ENCODE measurements around the gene TIMM10B. TPM values are rescaled to one million over a fixed set of nuclear protein-coding genes. Genes with fewer than 3 reads are reported as not detected.
A peak's percentile ranks its signal among the peaks of the same experiment; 100 is the strongest.

TIMM10B gene
- total and polyA plus RNA-seq, 9 of the 15 experiments (the other 6 are each of a cell fraction or from before 2014, with no cell fraction given), result 43.2 to 163 (median 57.0) TPM

- TF ChIP-seq POLR2G (IDR thresholded peaks at IDR 0.05; ENCODE audit: low read depth, low read length) (peak; percentile 90), SRSF7 (optimal IDR thresholded peaks at IDR 0.05; ENCODE audit: low read depth, low read length) (no peak), ZNF324 (CRISPR knock-in tag; IDR thresholded peaks at IDR 0.05) (no peak), CXXC5 (CRISPR knock-in tag; IDR thresholded peaks at IDR 0.05) (peak; percentile 58; the same call in 1 of the 2 replicates), CBX5 (IDR thresholded peaks at IDR 0.05; ENCODE audit: borderline replicate concordance, low read depth) (no peak), MLLT1 (IDR thresholded peaks at IDR 0.05) (no peak; a peak in 1 of 4 replicates), FOXK2 (conservative IDR thresholded peaks at IDR 0.05 in 1 of 2, IDR thresholded peaks at IDR 0.05 in 1 of 2; ENCODE audit: low read depth in 2 of 2) (no peak), TFAM (CRISPR knock-in tag; conservative IDR thresholded peaks at IDR 0.05) (no peak), TAF1 (IDR thresholded peaks at IDR 0.05; ENCODE audit: control insufficient read depth, extremely low read depth, insufficient read depth, low read length, severe bottlenecking) (peak; percentile 14), ILK (tag; IDR thresholded peaks at IDR 0.05; ENCODE audit: borderline replicate concordance, low read depth) (no peak), HMGN3 (IDR thresholded peaks at IDR 0.05; ENCODE audit: borderline replicate concordance, extremely low read depth, insufficient read length, low read depth, low read length) (peak; percentile 75), XRCC3 (IDR thresholded peaks at IDR 0.05) (no peak), NONO (IDR thresholded peaks at IDR 0.05; ENCODE audit: low read depth in 2 of 2, low read length in 1 of 2) (peak in 1 of 2 experiments; percentile 50; a peak in 1 of 4 replicates), HNRNPLL (IDR thresholded peaks at IDR 0.05; ENCODE audit: low read depth, low read length, poor library complexity, severe bottlenecking) (peak; percentile 46), RBM17 (IDR thresholded peaks at IDR 0.05; ENCODE audit: borderline replicate concordance, low read depth, low read length) (no peak), KLF10 (CRISPR knock-in tag; IDR thresholded peaks at IDR 0.05) (no peak), POLR2B (IDR thresholded peaks at IDR 0.05; ENCODE audit: low read depth, partially characterized antibody) (peak; percentile 41)
- TF ChIP-seq, protein P1, sequence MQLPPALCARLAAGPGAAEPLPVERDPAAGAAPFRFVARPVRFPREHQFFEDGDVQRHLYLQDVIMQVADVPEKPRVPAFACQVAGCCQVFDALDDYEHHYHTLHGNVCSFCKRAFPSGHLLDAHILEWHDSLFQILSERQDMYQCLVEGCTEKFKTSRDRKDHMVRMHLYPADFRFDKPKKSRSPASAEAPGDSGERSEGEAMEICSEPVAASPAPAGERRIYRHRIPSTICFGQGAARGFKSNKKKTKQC (CRISPR knock-in tag; IDR thresholded peaks at IDR 0.05), result peak; percentile 26; the same call in 1 of the 2 replicates
- TF ChIP-seq, protein P2, sequence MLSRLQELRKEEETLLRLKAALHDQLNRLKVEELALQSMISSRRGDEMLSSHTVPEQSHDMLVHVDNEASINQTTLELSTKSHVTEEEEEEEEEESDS (CRISPR knock-in tag; IDR thresholded peaks at IDR 0.05), result no peak
- TF ChIP-seq, protein P3, sequence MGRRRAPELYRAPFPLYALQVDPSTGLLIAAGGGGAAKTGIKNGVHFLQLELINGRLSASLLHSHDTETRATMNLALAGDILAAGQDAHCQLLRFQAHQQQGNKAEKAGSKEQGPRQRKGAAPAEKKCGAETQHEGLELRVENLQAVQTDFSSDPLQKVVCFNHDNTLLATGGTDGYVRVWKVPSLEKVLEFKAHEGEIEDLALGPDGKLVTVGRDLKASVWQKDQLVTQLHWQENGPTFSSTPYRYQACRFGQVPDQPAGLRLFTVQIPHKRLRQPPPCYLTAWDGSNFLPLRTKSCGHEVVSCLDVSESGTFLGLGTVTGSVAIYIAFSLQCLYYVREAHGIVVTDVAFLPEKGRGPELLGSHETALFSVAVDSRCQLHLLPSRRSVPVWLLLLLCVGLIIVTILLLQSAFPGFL (CRISPR knock-in tag; IDR thresholded peaks at IDR 0.05), result no peak
- TF ChIP-seq, protein P4, sequence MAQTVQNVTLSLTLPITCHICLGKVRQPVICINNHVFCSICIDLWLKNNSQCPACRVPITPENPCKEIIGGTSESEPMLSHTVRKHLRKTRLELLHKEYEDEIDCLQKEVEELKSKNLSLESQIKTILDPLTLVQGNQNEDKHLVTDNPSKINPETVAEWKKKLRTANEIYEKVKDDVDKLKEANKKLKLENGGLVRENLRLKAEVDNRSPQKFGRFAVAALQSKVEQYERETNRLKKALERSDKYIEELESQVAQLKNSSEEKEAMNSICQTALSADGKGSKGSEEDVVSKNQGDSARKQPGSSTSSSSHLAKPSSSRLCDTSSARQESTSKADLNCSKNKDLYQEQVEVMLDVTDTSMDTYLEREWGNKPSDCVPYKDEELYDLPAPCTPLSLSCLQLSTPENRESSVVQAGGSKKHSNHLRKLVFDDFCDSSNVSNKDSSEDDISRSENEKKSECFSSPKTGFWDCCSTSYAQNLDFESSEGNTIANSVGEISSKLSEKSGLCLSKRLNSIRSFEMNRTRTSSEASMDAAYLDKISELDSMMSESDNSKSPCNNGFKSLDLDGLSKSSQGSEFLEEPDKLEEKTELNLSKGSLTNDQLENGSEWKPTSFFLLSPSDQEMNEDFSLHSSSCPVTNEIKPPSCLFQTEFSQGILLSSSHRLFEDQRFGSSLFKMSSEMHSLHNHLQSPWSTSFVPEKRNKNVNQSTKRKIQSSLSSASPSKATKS (CRISPR knock-in tag; IDR thresholded peaks at IDR 0.05), result no peak
Measured at GRCh38 chr11:6473451-6474412, 7.6 kb upstream of the TIMM10B start, which contains the start of gene TRIM3 (continued).
